ENCODE data around the gene MKNK1.
A peak's percentile ranks its signal among the peaks of the same experiment; 100 is the strongest.

The MKNK1 gene

DNA sequence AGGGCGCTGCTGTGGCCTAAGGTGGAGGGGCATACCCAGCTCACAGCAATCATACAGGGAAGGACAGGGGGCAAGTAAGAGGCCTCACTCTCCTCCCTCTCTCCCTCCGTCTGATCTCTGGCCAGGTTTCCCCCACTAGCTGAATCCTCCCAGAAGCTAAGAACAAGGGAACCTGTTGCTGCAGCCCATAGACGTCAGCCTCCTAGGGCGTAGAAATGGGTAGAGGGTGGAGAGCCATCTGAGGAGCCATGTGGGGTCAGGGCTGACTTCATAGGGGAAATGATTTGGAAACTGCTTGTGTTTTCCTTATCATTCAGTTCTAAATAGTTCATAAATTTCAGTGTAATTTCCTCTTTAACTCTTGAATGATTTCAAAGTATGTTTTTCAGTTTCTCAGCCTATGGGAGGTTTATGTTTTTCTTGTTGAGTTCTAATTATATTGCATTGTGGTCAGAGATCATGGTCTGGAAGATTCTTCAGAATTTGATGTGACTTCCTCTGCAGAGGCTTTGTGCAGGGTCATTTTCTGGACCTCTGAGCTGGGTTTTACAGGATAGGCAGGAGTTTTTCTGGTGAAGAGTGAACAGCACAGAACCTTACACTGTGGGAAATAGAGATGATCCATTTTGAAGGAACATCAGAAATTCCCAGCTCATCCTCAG lies 14.8 kb upstream of the MKNK1 start:
- no peak for DNase-seq (ENCODE audit: low read depth)

DNA sequence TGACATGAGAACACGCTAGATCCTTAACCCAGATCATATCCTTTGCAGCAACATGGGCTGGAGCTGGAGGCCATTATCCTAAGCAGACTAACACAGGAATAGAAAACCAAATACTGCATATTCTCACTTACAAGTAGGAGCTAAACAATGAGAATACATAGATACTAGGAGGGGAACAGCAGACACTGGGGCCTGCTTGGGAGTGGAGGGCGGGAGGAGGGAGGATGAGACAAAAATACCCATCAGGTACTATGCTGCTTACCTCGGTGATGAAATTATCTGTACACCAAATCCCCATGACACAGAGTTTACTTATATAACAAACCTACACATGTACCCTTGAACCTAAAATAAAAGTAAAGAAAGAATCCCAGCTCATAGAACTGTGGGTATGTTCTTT lies 13.8 kb upstream of the MKNK1 start:
- no peak for DNase-seq (ENCODE audit: low read depth)

DNA sequence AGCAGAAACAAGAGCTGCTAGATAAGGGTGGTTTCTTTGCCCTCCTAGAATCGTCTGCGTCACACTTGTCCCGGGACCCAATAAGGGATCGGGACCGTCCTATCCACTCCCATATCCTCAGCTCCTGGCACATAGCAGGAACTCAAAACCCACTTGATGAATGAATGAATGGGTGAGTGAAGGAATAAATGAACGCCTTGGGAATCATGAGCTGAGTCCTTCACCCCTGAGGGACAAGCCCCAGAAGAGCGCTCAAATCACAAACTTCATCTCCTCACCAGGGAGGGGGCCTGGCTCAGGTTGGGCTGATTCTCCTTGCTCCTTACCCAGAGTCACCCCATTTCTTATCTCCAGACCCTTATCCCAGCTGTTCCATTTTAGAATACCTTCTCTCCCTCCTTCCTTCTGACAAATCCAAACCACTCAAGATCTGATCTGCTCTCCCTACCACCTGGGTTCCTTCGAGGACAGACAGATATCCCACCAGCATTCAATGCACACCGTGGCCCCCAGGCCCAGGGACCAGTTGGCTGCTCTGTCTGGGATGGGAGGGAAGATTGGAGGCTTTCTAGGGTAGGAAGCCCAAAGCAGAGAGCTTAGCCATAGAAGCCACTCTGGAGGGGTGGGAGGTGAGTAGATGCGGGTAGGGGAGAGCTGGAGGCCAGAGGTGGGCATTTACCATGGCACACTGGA lies 13.2 kb upstream of the MKNK1 start:
- DNase-seq (ENCODE audit: low read depth), result no peak

DNA sequence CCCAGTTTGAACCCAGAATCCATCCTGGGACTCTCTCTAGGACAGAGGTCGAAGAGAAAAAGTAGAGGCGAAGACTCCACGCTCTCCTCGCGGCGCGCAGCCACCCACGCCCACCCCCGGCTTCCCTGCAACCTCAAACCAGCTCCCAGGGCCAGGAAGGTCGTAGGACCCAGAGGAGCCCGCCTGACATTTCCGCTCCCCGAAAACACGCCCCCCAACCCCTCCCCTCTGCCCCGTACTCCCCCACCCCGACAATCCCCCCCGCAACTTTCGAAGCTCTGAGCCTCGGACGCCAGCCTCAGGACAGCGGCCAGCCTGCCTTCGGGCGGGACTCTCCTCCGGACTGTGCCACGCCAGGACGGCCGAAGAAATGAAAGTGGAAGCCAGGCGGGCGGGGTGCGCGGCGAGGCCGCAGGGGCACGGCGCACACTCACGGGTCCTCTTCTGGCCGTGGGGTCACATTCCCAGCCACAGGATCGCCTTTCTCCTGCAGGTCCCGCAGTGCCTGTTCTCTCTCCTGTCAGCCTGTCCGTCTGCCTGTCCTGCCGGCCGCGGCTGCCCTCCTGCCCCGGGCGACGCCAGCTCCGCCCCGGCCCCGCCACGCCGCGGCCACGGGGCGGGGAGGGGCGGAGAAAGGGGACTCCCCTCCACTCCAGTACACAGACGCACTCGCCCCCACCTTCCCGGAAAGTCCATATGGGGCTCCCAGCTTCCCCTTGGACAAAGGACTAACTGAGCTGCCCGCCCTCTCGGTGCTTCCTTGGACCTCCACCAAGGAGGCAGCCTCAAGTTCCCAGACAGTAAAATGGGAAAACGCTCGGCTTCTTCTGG lies 12.4 kb upstream of the MKNK1 start, which contains the start of gene MOB3C:
Gene MOB3C, minus strand, starts transcription at position 535 of the 831 bp plus-strand sequence. CDS start 3,490 bp downstream, outside the sequence.
- peak; percentile 42 for DNase-seq (ENCODE audit: low read depth)

DNA sequence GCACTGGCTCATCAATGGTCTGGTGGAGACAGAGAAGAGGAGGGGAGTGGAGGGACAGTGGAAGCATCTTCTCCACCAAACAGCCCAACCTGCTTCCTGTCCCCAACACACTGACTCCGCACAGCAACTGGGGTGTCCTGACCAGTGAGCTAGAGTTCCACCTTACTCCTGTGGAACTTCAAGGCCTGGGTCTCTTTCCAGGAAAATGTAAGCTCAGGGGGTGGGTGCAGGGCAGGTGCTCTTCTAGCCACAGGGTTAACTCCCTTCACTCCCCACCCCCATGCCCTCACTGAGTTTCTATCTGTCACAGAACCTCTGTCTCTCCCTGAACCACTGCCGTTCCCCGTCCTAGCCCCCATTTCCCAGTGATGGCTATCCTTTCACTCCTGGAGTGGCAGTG lies 11.7 kb upstream of the MKNK1 start:
- DNase-seq (ENCODE audit: low read depth), result no peak

DNA sequence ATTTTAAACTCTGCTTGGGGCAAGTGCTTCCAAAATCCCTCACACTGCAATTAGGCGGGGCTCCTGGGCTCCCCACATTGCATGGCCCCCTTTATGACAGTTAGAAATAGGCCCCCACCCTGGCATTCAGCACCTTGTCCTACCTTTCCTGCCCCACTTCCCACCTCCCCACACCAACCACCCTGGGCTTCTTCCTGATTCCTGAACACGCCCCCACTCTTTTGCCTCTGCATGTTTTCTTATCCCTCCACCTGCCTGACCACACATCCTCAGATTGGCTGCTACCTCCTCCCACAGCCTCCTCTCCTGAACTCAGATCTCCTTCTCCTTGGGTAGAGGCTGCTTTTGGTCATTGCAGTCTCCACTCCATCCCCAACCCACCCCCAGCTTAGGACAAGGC lies 11.0 kb upstream of the MKNK1 start:
- DNase-seq (ENCODE audit: low read depth), result no peak

DNA sequence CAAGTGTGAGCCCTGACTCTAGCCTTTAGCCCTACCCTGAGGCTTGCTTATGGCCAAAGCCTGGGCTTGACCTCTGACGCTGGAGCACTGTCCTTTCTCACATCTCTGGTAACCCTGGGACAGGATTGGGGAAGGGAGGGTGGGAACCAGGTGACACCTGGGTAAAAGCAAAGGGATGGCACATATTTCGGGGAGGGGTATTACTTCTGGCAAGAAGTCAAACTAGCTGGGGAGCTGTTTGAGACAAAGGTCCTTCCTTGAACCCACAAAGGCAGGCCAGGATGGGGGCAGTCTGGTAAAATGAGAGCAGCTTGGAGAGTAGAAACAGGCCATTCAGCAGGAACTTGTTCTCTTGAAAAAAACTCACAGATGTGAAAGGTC lies 10.5 kb upstream of the MKNK1 start:
- no peak for DNase-seq (ENCODE audit: low read depth)

DNA sequence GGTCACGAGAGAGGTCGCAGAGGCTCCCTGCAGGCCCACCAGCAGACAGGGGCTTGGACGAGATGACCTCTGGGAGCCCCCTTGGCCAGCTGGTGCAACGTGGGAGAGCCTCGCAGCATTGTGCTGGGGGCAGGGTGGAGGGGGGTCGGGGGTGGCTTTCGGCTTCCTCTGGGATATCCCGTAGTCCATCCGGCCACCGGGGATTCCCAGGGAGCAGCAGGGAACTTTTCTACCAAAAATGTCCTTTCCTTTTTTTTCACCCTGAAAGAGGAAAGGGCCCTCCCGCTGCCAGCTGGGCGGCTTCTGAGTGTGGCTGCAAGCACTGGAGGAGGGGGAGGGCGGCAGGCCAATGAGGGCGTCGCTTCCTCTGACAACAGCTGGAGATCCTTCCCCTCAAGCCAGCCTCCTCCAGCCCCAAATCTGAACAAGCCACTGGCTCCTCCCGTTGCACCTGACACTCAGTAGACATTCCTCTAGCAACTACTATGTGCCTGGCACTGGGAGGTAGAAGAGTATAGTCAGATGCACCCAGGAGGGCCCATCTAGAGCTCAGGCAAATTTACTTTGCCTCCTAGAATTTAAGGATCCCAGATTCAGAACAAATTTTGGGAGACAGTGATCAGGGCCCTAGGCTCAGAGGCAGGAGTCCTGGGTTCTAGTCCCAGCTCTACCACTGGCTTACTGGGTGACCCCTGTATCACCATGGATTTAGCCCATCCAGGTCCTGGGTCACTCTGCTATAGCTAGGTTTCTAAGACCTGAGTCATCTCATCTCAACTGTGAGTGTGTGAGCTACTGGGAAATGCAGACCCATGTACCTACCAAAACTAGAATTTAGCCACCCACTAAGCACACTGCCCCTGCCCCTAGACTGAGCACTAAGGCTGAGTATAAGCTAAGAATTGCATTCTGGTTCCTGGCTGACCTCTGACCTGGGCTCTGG lies 9.9 kb upstream of the MKNK1 start:
- DNase-seq (ENCODE audit: low read depth), result no peak

DNA sequence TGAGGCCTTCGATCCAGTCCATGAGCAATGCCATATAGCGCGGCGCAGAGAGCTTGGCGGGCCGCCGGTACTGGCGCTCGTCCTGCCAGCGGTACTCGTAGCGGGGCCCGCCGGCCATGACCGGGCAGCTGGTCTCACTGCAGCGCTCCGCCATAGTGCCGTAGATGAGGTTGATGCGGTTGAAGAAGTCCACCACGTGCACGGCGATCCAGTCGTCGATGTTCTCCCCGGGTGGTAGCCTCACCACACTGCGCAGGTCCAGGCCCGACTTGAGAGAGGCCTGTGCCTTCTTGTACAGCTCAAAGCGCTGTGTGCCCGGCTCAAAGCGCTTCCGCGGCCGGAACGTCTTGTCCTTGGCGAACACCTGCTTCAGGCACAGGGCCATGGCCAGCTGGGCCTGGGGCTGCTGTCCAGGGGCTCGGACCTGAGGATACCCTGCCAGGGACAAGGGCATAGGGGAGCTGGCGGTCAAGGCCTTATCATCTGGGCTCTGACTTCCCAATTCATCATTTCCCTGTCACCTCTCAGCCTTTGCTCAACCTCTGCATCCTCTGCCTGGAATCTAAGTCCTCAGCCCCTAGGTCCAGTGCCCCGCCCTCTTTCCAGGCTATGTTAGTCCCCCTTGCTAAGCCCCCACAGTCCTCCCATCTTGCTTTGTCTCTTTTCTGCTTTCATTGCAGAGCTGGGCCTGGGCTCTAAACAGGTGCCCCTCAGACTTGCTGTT lies 9.0 kb upstream of the MKNK1 start:
- no peak for DNase-seq (ENCODE audit: low read depth)

DNA sequence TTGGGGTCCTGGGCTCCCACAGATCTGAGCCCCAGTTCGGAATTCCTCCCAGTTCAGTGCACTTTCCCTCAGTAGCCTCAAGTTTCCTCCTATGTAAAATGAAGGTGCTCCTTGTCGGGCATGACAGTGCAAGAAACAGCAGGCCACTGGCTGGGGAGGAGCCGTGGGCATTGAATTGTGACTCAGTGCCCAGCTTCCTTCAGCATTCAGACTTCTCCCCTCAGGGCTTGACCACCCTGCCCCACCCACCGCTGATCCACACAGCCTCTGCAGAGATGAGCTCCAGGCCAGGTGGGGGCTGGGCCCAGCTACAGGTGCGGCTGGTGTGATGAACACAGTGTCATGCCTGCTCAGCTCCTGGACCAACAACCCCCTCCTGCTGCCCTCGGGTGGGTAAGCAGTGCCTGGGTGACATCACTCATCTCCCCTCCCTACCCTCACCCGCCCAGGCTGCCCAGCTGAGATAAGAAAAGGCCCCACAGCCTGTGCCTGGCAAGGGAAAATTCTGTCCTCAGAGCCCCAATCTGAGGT lies 7.7 kb upstream of the MKNK1 start:
- DNase-seq (ENCODE audit: low read depth), result no peak

DNA sequence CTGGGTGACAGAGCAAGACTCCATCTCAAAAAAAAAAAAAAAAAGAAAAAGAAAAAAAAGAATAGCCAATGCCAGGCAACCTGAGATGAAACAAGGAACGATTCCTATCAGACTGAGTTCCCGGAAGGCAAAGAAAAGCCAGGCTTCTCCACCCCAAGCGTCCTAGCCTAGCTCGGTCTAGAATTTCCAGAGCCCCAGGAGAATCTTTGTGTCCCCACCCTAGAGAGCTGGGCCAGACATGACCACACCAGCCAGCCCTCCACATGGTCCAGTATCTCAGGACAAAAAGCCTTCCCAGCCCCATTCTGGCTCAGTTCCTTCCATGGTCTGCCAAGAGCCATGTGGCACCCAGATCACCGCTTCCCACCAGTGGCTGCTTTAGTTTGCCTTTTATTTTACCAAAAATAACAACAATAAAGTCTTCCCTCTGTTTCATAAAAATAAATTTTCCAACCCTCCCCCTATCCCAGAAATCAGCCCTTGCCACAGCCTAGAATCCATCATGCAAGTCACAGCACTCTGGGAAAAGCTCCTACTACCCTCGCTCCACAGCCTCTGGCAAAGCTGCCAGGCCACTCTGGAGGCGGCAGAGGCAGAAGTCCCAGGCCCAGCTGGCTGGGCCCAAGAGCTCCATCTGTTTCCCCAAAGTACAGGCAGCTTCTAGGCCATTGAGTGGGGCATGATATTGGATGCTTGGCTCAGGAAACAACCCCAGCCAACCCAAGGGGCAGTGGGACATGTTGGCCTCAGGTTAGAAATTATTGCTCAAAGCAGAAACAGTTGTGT lies 3.5 kb upstream of the MKNK1 start:
- DNase-seq (ENCODE audit: low read depth), result no peak

DNA sequence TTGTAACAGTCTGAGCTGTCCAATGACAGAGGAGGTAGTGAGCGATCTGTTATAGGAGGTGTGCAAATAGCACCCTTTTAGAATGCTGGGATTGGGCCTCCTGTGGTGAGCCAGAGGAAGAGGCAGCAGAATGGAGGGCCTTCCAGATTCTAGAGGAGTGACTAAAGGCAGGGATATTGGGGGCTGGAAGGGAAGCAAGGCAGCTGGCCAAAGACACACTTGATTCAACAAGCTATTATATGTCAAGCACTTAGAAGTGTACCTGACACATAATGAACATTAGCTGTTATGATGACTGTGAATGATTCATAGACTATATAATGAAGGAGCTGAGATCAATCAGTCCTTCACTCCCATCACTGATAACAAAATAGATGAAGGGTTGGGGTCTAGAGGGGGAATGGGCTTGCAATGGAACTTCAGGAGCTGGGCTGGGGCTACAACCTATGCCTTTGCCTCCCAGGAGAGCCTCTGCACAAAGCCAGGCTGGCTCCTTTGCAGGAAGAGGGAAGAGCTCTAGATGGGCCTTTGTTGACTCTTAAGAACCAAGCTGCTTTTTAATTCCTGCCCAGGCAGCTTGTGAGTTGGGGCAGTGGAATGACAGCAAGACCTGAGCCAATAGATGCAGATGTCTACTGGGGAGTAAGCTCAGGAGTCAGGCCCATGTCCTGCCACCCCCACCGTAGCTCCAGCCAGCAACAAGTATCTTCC lies 2.3 kb upstream of the MKNK1 start:
- no peak for DNase-seq (ENCODE audit: low read depth)

DNA sequence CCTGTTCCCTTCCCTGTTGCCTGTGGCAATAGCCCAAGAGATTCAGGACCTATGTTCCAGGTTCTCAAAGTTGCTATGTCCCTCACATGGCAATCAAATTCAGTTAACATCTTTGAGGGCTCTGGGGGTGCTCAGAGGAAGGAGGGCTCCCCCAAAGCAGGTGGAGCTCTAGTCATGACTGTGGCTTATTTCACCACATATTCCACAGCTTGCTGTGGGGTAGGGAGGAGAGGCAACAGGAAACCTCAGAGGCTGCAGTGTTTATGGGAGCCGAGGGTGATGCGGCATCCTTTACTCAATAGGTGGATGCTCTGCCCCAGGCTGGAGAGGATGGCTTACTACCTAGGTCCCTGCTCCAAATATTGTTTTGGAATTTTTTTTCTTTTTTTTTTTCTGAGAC lies 1.2 kb upstream of the MKNK1 start:
- no peak for DNase-seq (ENCODE audit: low read depth)

DNA sequence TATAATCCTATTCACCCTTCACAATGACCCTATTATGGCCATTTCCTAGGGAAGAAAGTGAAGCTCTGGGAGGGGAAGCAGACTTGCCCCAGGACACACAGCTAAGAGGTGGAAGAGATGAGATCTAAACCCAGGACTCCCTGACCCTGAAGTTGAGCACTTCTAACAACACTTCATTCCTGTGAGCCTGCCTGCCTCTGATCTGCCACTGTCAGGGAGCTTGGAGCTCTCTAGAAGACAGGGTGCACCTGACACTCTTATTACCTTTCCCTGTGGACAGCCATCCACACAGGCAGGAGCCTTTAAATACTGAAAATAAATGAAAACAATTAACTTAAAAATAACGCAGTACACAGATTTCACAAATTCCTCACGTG lies 599 bp downstream of the MKNK1 start:
- no peak for DNase-seq (ENCODE audit: low read depth)

DNA sequence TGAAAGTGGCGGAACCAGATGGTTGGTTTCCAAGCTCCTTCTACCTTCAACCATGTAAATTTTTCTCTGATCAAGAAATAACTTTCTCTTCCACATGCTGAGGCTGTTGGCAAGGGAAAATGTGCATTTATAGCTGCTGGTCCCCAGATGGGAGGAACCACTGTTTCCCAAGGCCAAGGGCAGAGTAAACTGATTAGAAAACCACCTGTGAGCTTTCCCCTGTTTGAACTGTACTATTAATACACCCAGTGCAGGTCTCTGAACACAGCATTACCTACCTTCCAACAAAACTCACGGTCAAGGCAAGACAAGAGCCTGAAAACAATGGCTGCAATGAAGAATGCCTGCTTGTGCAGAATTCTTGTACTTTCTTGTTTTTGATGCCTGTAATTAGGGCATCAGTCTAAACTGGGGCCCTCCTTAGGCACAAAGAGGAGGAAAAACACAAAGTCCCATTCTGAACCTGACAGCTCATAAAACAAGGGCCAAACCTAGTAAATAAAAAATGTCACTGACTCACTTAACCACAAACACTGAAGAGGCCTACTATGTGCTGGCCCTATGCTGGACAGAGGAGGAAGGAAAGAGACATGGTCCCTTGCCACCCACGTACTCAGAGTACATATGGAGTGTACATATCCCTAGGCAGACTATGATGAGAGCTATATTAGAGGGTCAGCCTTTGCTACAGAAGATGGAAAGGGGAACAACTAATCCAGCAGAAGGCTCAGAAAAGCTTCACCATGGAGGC lies 2.6 kb downstream of the MKNK1 start:
- no peak for DNase-seq (ENCODE audit: low read depth)

DNA sequence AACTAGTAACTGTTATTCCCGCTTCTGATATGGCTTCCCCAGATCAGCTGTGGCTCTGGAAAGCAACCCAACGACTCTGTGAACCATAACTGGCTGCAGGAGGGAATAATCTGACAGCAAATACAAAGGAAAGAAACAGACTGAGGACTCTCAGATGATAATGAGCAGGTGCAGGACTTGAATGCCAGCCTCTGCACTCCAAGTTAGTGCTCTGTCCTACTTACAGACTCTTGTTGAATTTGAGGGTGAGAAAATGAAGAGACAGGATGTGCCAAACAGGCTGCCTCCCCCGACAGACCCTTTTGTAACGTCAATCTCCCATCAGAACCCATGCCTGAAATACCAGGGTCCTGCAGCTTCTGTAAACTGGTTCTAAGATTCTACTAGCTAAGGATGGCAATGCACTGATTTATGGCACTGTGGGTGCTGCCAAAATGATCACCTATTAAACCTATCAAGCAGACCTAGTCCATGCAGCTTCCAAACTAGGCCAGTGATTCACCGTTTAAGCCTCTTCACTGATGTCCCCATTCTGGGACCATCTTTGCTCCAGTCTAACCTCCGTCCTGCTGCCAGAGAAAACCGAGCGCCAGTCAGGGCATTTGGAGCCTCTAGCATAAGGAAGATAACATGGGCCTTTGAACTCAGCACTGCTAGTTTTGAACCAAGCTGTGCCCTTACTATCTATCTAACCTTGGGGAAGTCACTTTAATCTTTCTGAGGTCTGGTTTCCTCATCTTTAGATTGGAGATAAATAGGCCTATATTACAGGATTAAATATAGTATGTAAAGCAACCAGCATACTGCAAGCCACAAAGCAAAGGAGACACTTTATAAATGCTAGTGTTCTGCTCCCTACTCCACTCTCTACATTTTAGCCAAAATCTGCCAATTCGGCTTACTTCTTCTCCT lies 4.8 kb downstream of the MKNK1 start:
- no peak for DNase-seq (ENCODE audit: low read depth)

DNA sequence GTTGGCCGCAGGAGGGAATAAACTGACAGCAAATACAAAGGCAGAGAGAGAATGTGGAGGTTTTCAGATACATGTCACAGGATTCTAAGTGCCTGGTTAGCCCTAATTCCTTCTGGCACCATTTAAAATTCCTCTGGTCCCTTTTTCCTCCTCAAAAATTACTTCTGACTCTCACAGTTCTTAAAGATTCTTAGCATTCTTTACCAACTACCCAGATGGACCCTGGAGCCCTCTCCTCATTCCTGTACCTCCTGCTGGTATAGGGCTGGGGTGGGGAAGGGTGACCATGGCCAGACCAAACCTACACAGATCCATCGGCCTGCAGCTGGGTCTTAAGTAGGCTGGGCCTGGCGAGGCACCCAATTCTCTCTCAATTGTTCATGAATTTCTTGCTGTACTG lies 7.2 kb downstream of the MKNK1 start:
- no peak for DNase-seq (ENCODE audit: low read depth)

DNA sequence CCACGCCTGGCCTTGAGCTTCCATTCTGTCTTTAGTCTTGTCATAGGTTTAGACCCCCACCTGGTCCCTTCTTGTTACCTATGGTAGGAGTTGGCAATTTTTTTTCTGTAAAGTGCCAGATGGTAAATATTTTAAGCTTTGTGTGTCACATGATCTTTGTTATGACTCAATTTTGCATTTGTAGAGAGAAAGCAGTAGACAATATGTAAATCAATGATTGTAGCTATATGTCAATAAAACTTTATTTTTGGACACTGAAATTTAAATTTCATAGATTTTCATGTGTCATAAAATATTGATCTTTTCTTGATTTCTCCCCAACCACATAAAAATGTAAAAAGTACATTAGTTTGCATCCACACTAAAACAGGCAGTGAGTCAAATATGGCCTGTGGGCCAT lies 8.0 kb downstream of the MKNK1 start:
- DNase-seq (ENCODE audit: low read depth), result no peak
